A673 (cell line): Measurements from ENCODE around the gene APIP. TPM values are rescaled to one million over a fixed set of nuclear protein-coding genes. Genes with fewer than 3 reads are reported as not detected.
"Not testable (repeated sequence)": the region's sequence is repeated elsewhere in the genome, so short reads cannot be mapped to it uniquely, and the experiment has no call there.

Experiments
- BruUV-seq: library from RNA; stranded (reverse); fragments of 400-500 nt; replicated peaks from 2 replicates; lab custom pipeline; 2021; lab: Mats Ljungman, UMichigan
- CTCF ChIA-PET: fragments of 300-600 bp; sonication (Branson Sonifier 250); formaldehyde crosslinking; loops from one replicate; lab custom pipeline; 2022; ENCODE audit warnings: antibody characterized with exemption; lab: Charles Lee
- POLR2A ChIA-PET: fragments of 300-600 bp; sonication (Branson Sonifier 250); formaldehyde crosslinking; loops from one replicate; lab custom pipeline; 2022; ENCODE audit warnings: antibody characterized with exemption; ENCODE audit not compliant: low non-redundant PET; lab: Charles Lee
- DNase-seq: peaks from one replicate; pipeline ENCODE4 v3.0.0-alpha.2; 2015; ENCODE audit warnings: low spot score
- H3K27ac ChIP-seq: fragments of 200-600 bp; sonication (generic); 2 replicates; pipeline ENCODE4 v1.5.1; 2016; ENCODE audit warnings: mixed run types, low read depth, mild to moderate bottlenecking, mixed read lengths, antibody characterized with exemption, low read length; ENCODE audit not compliant: poor library complexity, severe bottlenecking
- H3K27me3 ChIP-seq: fragments of 200-600 bp; sonication (generic); replicated peaks from 2 replicates; pipeline ENCODE4 v1.6.1; 2017; ENCODE audit warnings: mixed run types, low read depth, mild to moderate bottlenecking, mixed read lengths, antibody characterized with exemption, low read length; ENCODE audit not compliant: insufficient read depth, poor library complexity
- H3K36me3 ChIP-seq: fragments of 200-600 bp; sonication (generic); 2 replicates; pipeline ENCODE4 v1.6.1; 2016; ENCODE audit warnings: mixed run types, mild to moderate bottlenecking, mixed read lengths, antibody characterized with exemption, low read length; ENCODE audit not compliant: insufficient read depth, poor library complexity, severe bottlenecking
- H3K4me1 ChIP-seq: fragments of 200-600 bp; sonication (generic); 2 replicates; pipeline ENCODE4 v1.6.1; 2017; ENCODE audit warnings: mixed run types, mild to moderate bottlenecking, mixed read lengths, antibody characterized with exemption, low read length; ENCODE audit not compliant: insufficient read depth, poor library complexity, severe bottlenecking
- H3K4me3 ChIP-seq: fragments of 200-600 bp; sonication (generic); 2 replicates; pipeline ENCODE4 v1.5.1; 2016; ENCODE audit warnings: low read depth, mixed run types, mild to moderate bottlenecking, mixed read lengths, low read length; ENCODE audit not compliant: poor library complexity, severe bottlenecking
- H3K9me3 ChIP-seq: fragments of 200-600 bp; sonication (generic); 2 replicates; pipeline ENCODE4 v1.6.1; 2016; ENCODE audit warnings: mixed run types, low read depth, mild to moderate bottlenecking, mixed read lengths, antibody characterized with exemption, low read length; ENCODE audit not compliant: poor library complexity, severe bottlenecking
- EZH2 ChIP-seq: fragments of 200-600 bp; sonication (generic); IDR thresholded peaks from 2 replicates; pipeline ENCODE4 v1.6.1; 2017; ENCODE audit warnings: borderline replicate concordance, low read depth, mild to moderate bottlenecking, mixed read lengths, antibody characterized with exemption, low read length; ENCODE audit not compliant: poor library complexity, severe bottlenecking
- intact Hi-C: fragments of 100-400 bp; cut with micrococcal nuclease; formaldehyde crosslinking; loops from one replicate; pipeline ENCODE4 v1.10.0; 2022; ENCODE audit not compliant: unreplicated experiment
- total RNA-seq: library from RNA; stranded (reverse); gene quantifications from 2 replicates; pipeline ENCODE4 v1.2.3, GENCODE V29; 2021
- TF ChIP-seq, protein P1 (sequence below): fragments of 300-800, 200-600 bp; sonication (generic); conservative IDR thresholded peaks from 2 replicates; pipeline ENCODE4 v1.5.1; 2017; ENCODE audit warnings: low read depth, mild to moderate bottlenecking, antibody characterized with exemption, low read length, moderate library complexity, mixed read lengths

The APIP gene
- total RNA-seq, 1 experiment from 2014 or later, result 99.8 TPM

DNA sequence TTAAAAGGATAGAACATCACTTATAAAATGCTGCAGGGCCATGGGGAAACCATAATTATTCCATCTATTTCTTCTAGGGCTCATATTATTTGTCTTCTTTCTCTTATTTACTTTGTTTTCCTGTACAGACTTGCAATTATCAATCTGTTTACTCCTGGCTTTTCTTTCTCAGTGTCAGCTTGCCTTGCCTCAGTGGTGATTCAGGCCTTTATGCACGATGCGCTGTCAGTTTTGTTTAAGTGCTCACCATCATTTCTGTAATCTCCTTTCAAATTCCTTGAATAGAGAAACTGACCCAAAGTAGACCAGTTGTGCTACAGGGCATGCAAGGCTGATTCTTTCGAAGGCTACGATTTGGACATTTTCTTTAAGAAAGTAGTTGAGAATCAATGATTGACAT lies 5.0 kb upstream of the APIP start:
- Histone ChIP-seq H3K4me3 (no peak overlapping the region), H3K27me3 (no peaks in the 10 kb centered on the region), H3K9me3 (no peaks in the 10 kb centered on the region), H3K4me1 (peaks cover 10% of the 10 kb centered on the region), H3K36me3 (no peaks in the 10 kb centered on the region), H3K27ac (no peak overlapping the region)
- ChIA-PET POLR2A (no interaction called here), CTCF (no interaction called here)
- TF ChIP-seq, protein P1, sequence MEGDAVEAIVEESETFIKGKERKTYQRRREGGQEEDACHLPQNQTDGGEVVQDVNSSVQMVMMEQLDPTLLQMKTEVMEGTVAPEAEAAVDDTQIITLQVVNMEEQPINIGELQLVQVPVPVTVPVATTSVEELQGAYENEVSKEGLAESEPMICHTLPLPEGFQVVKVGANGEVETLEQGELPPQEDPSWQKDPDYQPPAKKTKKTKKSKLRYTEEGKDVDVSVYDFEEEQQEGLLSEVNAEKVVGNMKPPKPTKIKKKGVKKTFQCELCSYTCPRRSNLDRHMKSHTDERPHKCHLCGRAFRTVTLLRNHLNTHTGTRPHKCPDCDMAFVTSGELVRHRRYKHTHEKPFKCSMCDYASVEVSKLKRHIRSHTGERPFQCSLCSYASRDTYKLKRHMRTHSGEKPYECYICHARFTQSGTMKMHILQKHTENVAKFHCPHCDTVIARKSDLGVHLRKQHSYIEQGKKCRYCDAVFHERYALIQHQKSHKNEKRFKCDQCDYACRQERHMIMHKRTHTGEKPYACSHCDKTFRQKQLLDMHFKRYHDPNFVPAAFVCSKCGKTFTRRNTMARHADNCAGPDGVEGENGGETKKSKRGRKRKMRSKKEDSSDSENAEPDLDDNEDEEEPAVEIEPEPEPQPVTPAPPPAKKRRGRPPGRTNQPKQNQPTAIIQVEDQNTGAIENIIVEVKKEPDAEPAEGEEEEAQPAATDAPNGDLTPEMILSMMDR, result no peak
- no peak for TF ChIP-seq EZH2
- no peak for DNase-seq
- BruUV-seq, result no TSS peak
- intact Hi-C loops, result loop anchor here (10.0 kb wide), 1 partner anchor 1344 kb away; no protein-coding TSS in a partner anchor

DNA sequence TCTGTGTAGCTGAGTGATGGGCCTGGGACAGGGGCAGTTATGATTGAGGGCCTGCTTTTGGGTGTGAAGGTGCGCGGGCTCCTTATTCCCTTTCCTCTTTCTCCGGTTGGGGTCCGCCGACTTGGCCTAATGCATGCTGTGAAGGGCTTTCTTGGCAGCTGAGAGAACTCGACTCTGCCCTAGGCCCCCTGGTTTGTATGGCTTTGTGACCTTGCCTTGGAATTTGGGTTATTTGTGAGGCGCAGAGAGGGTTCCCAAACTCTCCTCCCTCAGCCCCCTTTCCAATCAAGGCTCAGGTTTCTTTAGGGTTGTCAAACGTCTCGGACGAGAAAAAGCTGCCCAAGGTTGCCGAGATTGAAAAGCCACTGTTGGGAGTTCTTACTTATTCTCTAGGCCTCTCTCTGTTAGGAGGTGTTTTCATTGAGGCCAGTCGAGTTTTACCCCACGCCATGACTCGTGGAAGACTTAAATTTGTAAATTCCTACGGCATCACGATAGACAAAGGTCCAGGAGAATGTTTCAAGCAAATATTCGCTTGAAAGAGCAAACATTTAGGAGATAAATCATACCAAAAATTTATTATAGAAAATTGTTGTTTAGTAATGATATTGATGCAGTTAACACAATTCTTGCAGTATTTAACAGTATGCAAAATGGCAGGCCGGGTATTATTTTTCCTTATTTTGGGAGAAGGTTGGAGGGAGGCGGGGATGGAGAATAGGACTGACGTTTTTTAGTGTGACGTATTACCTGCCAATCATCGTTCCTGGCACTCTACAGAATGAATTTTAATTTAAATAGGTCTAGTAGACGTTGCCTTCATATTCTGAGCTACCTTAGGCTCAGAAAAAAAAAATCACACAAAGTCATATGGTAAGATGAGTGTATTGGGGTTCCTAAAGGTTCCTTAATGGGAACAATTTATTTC lies 928 bp upstream of the APIP start:
- Histone ChIP-seq H3K9me3 (no peaks in the 10 kb centered on the region), H3K36me3 (peaks cover 5% of the 10 kb centered on the region), H3K4me3 (peak overlapping the region; percentile 65), H3K27me3 (no peaks in the 10 kb centered on the region), H3K4me1 (peaks cover 16% of the 10 kb centered on the region), H3K27ac (peak overlapping the region; percentile 90)
- TF ChIP-seq EZH2, result no peak
- TF ChIP-seq, protein P1, result no peak
- intact Hi-C loops, result no loop called here
- POLR2A ChIA-PET, result interaction anchor here (0.6 kb wide), 1 partner anchor 327 kb away, joined by 4 read pairs; no protein-coding TSS in a partner anchor
- peak; percentile 47 for DNase-seq
- TSS peak; percentile 50 for BruUV-seq
- CTCF ChIA-PET, result no interaction called here

DNA sequence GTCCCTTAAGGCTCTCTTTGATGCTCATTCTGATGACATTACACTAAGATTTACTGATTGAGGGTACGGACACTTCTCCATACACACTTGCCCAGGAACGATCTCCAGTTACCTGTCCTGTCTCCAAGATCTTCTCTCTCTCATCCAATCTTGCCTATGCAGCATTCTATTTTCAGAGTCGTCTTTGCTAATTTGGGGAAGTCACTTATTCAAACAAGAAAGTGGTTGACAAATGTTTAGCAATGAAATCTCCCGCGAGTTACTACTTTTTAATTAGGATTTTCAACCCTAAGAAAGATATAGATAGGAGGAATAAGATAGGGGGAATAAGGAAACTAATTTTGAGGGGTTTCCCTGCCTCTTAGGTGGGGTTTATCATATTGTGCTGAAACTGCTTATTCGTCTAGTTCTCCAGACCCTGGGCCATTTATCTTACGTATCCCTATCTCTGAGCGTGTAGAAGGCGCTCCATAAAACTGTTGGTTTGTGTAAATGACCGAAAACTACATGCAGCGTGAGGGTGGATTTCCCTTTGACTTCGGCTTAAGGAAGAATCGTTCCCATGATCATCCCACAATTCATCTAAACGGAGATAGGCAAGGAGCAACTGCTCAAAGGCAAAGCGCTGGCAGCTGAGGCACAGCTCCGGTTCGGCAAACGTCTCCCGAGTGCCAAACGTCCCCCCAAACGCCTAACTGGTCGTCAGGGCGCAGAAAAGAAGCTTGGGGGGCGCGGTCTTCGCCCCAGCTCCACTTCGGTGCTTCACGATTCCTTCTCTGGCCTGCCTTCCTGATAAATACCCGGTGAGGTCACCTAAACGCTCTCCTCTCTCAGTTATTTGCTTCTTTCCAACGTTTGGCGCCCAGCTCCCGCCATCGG lies 804 bp downstream of the APIP start:
- no peaks in the 10 kb centered on the region for H3K9me3 ChIP-seq
- POLR2A ChIA-PET, result interaction anchor here (0.6 to 0.7 kb wide), 2 partner anchors 309 to 385 kb away, joined by 3 to 7 read pairs; no protein-coding TSS in a partner anchor
- no peaks in the 10 kb centered on the region for H3K27me3 ChIP-seq
- CTCF ChIA-PET, result interaction anchor here (0.9 kb wide), 1 partner anchor 11 kb away, joined by 3 read pairs; no protein-coding TSS in a partner anchor
- intact Hi-C loops, result no loop called here
- peaks cover 5% of the 10 kb centered on the region for H3K36me3 ChIP-seq
- TF ChIP-seq, protein P1, result no peak
- no peak for TF ChIP-seq EZH2
- peak overlapping the region; percentile 90 for H3K27ac ChIP-seq
- peaks cover 16% of the 10 kb centered on the region for H3K4me1 ChIP-seq
- peak; percentile 77 for DNase-seq
- TSS peak; percentile 38 for BruUV-seq
- H3K4me3 ChIP-seq, result peak overlapping the region; percentile 65

DNA sequence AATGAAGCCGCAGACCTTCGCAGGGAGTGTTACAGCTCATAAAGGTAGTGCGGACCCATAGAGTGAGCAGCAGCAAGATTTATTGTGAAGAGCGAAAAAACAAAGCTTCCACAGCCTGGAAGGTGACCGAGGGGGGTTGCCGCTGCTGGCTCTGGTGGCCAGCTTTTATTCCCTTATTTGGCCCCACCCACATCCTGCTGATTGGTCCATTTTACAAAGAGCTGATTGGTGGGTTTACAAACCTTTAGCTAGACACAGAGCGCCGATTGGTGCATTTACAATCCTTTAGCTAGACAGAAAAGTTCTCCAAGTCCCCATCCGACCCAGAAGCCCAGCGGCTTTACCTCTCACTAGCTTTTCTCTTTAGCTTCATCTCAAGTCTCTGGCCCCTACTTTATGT lies 2.6 kb downstream of the APIP start:
- peaks cover 16% of the 10 kb centered on the region for H3K4me1 ChIP-seq
- H3K9me3 ChIP-seq, H3K36me3 ChIP-seq, H3K27ac ChIP-seq, H3K4me3 ChIP-seq, intact Hi-C loops, CTCF ChIA-PET, POLR2A ChIA-PET, BruUV-seq, DNase-seq, H3K27me3 ChIP-seq: not testable (repeated sequence)
